Gastrocnemius medialis (tissue), 4 donors: ENCODE results near the gene RAMACL.

Source experiments
- CTCF ChIP-seq, 5 experiments: fragments of 450-650 bp in 3 of 5; fragments of 200-600 bp in 2 of 5; sonication (generic) in 2 of 5; IDR thresholded peaks in 4 of 5; conservative IDR thresholded peaks in 1 of 5; 1 replicate in 4 of 5; 2 replicates in 1 of 5; pipeline ENCODE4 v1.5.1; 2016 to 2019; ENCODE audit warnings: antibody characterized with exemption in 5 of 5, mild to moderate bottlenecking in 3 of 5, moderate library complexity in 3 of 5
- POLR2A ChIP-seq, 2 donors: fragments of 450-650 bp; IDR thresholded peaks; one replicate each; pipeline ENCODE4 v1.6.1; 2017; ENCODE audit warnings: antibody characterized with exemption in 2 of 2, mild to moderate bottlenecking in 2 of 2, moderate library complexity in 2 of 2

DNA sequence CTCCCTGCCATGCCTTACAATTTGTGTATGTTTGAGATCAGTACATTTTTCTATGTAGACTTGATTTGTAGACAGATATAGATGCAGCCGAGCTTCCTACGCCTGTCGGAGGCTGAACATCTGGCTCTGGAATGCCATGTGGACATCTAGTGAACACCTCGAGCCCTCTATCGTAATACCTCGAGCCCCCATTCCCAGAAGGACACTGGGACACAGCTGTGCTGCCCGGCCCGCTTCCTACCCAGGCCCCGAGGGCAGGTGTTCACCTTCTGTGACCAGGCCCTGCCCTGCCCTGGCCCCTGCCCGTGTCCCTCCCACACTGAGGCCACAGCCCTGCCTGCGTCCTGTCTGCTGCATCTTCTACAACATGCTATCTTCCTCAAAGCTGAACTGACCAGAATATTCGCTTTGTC is 27.7 kb upstream of the RAMACL start:
- TF ChIP-seq CTCF (IDR thresholded peaks at IDR 0.05 in 4 of 5, conservative IDR thresholded peaks at IDR 0.05 in 1 of 5): no peak
- no peak for TF ChIP-seq POLR2A (IDR thresholded peaks at IDR 0.05)
